D721Med (cell line): Measurements from ENCODE around the gene ART4.

ENCODE experiments used
- DNase-seq: peaks from one replicate; pipeline ENCODE4 v3.0.0; 2011; ENCODE audit warnings: low spot score; ENCODE audit not compliant: insufficient read length
- FAIRE-seq: peaks from 2 replicates; lab custom pipeline; 2011; peaks lifted over from hg19 to GRCh38; lab: Jason Lieb, UNC
- TF ChIP-seq, protein P1 (sequence below): IDR thresholded peaks from 2 replicates; pipeline ENCODE4 v1.5.1; 2012; ENCODE audit warnings: mild to moderate bottlenecking, control low read depth; ENCODE audit not compliant: insufficient read depth; ENCODE audit errors: missing control alignments

ART4 gene

DNA sequence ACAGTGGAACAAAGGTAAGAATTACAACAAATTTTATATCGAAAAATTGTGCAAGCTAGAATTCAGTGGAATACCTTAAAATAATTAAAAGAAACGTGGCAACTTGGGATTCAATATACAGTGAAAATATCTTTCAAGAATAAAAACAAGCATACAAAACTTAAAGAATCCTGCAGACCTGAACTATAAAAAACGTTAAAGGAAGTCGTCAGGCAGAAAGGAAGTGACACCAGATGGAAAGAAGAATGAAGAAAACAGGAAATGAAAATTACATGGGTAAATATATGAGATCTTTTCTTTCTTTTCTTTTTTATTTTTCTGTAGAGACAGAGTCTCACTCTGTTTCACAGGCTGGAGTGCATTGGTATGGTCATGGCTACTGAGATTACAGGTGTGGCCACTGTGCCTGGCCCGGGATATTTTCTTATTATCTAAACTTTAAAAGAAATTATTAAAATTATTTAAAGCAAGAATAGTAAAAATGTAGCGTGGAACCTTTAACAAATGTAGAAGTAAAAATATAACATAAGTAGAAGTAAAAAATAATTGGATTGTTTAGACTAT, 37.6 kb upstream of the ART4 start:
- no peak for DNase-seq
- TF ChIP-seq, protein P1, sequence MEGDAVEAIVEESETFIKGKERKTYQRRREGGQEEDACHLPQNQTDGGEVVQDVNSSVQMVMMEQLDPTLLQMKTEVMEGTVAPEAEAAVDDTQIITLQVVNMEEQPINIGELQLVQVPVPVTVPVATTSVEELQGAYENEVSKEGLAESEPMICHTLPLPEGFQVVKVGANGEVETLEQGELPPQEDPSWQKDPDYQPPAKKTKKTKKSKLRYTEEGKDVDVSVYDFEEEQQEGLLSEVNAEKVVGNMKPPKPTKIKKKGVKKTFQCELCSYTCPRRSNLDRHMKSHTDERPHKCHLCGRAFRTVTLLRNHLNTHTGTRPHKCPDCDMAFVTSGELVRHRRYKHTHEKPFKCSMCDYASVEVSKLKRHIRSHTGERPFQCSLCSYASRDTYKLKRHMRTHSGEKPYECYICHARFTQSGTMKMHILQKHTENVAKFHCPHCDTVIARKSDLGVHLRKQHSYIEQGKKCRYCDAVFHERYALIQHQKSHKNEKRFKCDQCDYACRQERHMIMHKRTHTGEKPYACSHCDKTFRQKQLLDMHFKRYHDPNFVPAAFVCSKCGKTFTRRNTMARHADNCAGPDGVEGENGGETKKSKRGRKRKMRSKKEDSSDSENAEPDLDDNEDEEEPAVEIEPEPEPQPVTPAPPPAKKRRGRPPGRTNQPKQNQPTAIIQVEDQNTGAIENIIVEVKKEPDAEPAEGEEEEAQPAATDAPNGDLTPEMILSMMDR: no peak
- no peak for FAIRE-seq

DNA sequence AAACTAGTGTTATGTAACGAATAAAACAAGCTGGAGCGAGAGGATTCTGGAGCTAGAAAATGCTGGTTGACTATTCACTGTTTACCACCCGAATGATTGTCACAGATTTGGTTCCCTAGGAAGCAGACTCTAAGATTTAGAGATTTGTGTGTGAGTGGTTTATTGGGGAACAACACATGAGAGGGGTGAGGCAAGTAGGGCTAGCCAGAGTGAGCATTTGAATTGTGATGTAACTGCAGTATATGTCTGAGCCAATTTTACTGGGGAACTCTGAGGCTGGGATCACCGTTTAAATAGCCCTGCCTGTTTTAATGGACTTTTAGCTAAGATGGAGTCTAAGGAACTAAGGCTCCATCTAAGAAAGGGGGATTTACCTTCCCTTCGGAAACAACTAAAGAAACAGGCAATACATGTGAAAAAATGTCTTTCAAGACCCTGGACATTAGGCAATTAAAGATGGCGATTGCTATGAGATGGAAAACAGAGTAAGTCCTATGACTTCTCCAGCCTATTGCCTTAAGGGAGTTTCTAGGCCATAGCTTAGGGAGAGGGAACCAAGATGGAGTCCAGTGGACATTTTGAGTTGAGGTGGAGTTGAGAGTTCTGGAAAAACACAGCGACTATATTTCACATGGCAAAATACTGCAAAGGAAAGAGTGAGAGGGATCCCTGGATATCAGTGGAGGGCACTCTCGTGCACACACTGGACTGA, 36.1 kb upstream of the ART4 start:
- no peak for FAIRE-seq
- TF ChIP-seq, protein P1: no peak
- DNase-seq: no peak

DNA sequence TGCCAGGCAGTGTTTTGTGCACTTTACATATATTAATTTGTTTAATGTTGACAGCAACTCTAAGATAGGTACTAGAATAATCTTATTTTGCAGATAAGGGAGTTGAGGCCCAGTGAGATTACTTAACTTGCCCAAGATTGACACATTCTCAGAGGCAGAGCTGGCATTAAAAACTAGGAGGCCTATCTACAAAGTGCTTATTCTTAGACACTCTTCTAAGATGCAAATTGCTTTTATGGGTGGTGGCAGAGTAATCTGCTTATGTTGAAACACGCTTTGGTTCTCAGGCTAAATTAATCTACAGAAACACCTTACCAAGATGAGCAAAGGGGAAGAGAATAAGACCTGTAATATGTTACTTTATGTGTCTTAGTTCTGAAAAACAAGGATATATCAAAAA, 35.2 kb upstream of the ART4 start:
- FAIRE-seq (peak; percentile 88), DNase-seq (no peak)
- TF ChIP-seq, protein P1: no peak

DNA sequence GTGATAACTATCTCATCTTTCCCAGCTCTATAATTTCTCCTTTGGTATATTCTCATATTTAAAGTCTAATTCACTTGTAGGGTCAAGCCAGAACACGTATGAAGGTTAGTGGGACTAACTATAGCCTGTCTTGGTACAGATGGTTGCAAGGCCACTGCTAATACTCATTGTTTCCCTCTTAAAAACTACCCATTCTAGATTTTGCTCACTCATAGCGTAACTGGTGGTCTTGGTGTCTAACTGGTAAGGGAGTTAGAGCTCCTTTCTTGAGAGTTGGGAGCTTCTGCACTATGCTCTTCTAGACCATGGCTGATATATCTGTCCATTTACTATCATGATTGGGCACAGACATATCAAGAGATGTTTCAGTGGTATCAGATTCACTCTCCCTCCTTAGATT, 33.5 kb upstream of the ART4 start:
- FAIRE-seq (no peak), DNase-seq (no peak)
- TF ChIP-seq, protein P1: no peak

DNA sequence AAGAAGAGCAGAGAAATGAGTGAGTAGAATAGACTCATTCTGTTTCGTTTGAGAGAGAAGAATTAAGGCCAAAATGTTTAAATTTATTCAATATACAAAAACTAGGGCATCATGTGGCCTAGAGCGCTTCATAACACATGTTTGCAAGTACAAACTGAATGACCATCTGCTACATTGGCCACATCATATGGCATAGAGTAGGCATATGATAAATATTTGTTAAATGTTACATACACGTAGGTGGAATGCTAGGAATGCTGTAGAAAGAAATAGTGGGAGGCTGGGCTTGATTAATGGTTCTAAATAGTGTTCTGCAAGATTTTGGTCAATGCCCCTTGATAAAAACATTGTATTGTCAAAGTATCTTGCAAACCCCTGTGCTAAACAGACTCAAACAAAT, 31.6 kb upstream of the ART4 start:
- TF ChIP-seq, protein P1: no peak
- FAIRE-seq (no peak), DNase-seq (no peak)

DNA sequence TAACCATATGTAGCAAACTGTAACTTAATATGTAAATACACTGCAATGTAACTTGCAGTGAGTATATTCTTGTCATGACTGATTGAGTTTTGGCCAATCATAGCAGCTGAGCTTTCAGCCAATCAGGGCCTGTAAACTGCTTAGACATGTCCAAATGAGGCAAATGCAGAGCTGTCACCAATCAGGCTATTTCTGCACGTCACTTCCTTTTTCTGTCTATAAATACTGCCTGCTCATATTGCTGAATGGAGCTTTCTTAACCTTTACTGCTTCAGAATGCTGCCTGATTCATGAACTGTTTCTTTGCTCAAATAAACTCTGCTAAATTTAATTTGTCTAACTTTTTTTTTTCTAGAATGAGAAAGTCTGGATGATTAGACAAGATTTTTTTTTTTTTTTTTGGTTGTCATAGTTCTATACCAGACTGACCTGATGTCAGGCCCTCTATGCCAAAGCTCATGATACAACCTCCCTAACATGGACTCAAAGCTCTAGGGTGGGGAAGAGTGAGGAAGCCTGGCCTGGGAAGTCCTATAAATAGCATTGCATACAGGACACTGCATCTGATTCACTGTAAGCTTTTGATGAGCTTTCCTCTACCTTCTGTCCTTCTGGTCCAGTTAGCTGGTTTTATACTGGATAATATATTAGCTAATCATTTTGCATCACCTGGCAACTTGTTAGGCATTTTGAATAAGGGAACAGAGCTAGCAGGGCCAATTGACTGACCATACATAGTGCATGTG, 30.3 kb upstream of the ART4 start:
- TF ChIP-seq, protein P1: no peak
- no peak for DNase-seq
- no peak for FAIRE-seq
